ENCODE results near the gene SLC38A9. TPM values are rescaled to one million over a fixed set of nuclear protein-coding genes. Genes with fewer than 3 reads are reported as not detected.

SLC38A9 gene
- total and polyA plus RNA-seq, 9 of the 15 experiments (the other 6 are each of a cell fraction or from before 2014, with no cell fraction given): 14.0 to 34.5 (median 20.7) TPM

DNA sequence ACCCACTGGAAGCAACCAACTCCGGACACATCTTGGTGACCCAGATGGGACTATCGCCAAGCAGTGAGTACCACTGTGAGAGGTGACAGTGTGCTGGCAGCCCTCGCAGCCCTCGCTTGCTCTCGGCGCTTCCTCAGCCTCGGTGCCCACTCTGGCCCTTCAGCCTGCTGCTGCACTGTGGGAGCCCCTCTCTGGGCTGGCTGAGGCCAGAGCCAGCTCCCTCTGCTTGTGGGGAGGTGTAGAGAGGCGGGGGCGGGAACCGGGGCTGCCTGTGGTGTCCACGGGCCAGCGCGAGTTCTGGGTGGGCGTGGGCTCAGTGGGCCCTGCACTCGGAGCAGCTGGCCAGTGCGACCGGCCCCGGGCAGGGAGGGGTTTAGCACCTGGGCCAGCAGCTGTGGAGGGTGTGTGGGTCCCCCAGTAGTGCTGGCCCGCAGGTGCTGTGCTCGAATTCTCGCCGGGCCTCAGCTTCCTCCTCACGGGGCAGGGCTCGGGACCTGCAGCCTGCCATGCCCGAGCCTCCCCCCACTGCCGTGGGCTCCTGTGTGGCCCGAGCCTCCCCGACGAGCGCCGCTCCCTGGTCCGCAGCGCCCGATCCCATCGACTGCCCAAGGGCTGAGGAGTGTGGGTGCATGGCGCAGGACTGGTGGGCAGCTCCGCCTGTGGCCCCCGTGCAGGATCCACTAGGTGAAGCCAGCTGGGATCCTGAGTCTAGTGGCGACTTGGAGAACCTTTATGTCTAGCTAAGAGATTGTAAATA, 98.8 kb downstream of the SLC38A9 start (continued):
- TF ChIP-seq, protein P1, sequence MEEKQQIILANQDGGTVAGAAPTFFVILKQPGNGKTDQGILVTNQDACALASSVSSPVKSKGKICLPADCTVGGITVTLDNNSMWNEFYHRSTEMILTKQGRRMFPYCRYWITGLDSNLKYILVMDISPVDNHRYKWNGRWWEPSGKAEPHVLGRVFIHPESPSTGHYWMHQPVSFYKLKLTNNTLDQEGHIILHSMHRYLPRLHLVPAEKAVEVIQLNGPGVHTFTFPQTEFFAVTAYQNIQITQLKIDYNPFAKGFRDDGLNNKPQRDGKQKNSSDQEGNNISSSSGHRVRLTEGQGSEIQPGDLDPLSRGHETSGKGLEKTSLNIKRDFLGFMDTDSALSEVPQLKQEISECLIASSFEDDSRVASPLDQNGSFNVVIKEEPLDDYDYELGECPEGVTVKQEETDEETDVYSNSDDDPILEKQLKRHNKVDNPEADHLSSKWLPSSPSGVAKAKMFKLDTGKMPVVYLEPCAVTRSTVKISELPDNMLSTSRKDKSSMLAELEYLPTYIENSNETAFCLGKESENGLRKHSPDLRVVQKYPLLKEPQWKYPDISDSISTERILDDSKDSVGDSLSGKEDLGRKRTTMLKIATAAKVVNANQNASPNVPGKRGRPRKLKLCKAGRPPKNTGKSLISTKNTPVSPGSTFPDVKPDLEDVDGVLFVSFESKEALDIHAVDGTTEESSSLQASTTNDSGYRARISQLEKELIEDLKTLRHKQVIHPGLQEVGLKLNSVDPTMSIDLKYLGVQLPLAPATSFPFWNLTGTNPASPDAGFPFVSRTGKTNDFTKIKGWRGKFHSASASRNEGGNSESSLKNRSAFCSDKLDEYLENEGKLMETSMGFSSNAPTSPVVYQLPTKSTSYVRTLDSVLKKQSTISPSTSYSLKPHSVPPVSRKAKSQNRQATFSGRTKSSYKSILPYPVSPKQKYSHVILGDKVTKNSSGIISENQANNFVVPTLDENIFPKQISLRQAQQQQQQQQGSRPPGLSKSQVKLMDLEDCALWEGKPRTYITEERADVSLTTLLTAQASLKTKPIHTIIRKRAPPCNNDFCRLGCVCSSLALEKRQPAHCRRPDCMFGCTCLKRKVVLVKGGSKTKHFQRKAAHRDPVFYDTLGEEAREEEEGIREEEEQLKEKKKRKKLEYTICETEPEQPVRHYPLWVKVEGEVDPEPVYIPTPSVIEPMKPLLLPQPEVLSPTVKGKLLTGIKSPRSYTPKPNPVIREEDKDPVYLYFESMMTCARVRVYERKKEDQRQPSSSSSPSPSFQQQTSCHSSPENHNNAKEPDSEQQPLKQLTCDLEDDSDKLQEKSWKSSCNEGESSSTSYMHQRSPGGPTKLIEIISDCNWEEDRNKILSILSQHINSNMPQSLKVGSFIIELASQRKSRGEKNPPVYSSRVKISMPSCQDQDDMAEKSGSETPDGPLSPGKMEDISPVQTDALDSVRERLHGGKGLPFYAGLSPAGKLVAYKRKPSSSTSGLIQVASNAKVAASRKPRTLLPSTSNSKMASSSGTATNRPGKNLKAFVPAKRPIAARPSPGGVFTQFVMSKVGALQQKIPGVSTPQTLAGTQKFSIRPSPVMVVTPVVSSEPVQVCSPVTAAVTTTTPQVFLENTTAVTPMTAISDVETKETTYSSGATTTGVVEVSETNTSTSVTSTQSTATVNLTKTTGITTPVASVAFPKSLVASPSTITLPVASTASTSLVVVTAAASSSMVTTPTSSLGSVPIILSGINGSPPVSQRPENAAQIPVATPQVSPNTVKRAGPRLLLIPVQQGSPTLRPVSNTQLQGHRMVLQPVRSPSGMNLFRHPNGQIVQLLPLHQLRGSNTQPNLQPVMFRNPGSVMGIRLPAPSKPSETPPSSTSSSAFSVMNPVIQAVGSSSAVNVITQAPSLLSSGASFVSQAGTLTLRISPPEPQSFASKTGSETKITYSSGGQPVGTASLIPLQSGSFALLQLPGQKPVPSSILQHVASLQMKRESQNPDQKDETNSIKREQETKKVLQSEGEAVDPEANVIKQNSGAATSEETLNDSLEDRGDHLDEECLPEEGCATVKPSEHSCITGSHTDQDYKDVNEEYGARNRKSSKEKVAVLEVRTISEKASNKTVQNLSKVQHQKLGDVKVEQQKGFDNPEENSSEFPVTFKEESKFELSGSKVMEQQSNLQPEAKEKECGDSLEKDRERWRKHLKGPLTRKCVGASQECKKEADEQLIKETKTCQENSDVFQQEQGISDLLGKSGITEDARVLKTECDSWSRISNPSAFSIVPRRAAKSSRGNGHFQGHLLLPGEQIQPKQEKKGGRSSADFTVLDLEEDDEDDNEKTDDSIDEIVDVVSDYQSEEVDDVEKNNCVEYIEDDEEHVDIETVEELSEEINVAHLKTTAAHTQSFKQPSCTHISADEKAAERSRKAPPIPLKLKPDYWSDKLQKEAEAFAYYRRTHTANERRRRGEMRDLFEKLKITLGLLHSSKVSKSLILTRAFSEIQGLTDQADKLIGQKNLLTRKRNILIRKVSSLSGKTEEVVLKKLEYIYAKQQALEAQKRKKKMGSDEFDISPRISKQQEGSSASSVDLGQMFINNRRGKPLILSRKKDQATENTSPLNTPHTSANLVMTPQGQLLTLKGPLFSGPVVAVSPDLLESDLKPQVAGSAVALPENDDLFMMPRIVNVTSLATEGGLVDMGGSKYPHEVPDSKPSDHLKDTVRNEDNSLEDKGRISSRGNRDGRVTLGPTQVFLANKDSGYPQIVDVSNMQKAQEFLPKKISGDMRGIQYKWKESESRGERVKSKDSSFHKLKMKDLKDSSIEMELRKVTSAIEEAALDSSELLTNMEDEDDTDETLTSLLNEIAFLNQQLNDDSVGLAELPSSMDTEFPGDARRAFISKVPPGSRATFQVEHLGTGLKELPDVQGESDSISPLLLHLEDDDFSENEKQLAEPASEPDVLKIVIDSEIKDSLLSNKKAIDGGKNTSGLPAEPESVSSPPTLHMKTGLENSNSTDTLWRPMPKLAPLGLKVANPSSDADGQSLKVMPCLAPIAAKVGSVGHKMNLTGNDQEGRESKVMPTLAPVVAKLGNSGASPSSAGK (IDR thresholded peaks at IDR 0.05): no peak
- TF ChIP-seq SRSF1 (IDR thresholded peaks at IDR 0.05; ENCODE audit: low read depth, low read length) (no peak), USF1 (CRISPR knock-in tag; IDR thresholded peaks at IDR 0.05) (no peak), ZNF143 (CRISPR knock-in tag; IDR thresholded peaks at IDR 0.05) (no peak), MTA1 (IDR thresholded peaks at IDR 0.05; ENCODE audit: borderline replicate concordance) (no peak), GTF2E2 (tag; IDR thresholded peaks at IDR 0.05) (no peak)
- TF ChIP-seq, protein P2, sequence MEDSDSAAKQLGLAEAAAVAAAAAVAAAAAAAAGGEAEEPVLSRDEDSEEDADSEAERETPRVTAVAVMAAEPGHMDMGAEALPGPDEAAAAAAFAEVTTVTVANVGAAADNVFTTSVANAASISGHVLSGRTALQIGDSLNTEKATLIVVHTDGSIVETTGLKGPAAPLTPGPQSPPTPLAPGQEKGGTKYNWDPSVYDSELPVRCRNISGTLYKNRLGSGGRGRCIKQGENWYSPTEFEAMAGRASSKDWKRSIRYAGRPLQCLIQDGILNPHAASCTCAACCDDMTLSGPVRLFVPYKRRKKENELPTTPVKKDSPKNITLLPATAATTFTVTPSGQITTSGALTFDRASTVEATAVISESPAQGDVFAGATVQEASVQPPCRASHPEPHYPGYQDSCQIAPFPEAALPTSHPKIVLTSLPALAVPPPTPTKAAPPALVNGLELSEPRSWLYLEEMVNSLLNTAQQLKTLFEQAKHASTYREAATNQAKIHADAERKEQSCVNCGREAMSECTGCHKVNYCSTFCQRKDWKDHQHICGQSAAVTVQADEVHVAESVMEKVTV (CRISPR knock-in tag; IDR thresholded peaks at IDR 0.05): no peak
- TF ChIP-seq, protein P3, sequence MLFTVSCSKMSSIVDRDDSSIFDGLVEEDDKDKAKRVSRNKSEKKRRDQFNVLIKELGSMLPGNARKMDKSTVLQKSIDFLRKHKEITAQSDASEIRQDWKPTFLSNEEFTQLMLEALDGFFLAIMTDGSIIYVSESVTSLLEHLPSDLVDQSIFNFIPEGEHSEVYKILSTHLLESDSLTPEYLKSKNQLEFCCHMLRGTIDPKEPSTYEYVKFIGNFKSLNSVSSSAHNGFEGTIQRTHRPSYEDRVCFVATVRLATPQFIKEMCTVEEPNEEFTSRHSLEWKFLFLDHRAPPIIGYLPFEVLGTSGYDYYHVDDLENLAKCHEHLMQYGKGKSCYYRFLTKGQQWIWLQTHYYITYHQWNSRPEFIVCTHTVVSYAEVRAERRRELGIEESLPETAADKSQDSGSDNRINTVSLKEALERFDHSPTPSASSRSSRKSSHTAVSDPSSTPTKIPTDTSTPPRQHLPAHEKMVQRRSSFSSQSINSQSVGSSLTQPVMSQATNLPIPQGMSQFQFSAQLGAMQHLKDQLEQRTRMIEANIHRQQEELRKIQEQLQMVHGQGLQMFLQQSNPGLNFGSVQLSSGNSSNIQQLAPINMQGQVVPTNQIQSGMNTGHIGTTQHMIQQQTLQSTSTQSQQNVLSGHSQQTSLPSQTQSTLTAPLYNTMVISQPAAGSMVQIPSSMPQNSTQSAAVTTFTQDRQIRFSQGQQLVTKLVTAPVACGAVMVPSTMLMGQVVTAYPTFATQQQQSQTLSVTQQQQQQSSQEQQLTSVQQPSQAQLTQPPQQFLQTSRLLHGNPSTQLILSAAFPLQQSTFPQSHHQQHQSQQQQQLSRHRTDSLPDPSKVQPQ (CRISPR knock-in tag; IDR thresholded peaks at IDR 0.05; ENCODE audit: borderline replicate concordance): no peak
